ENCODE data around the gene MRGPRX1. TPM values are rescaled to one million over a fixed set of nuclear protein-coding genes. Genes with fewer than 3 reads are reported as not detected.
"Not testable (repeated sequence)": the region's sequence is repeated elsewhere in the genome, so short reads cannot be mapped to it uniquely, and the experiment has no call there.

The MRGPRX1 gene
- total RNA-seq, 1 experiment from 2014 or later, result not detected

DNA sequence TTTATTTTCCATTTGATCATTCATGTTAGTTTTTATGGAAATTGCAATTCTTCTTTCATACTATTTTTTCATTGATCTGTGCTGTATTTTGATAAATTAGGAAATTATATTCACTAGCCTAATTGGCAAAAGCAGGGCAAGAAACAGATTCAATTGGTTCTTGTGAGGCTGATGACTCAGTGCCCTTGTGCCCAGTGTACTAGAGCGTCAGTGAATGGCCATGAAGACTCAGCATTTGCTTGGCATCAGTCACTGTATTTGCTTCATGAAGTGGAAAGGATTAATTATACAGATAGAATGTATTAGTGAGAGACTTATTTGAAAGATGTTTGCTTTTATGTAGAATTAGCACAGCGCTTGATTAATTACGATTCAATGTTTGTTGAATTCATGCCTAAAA, 31.8 kb downstream of the MRGPRX1 start:
- H2AK5ac ChIP-seq (ENCODE audit: insufficient read length, low read length), result no peak overlapping the region
- no peak overlapping the region for H3K27ac ChIP-seq (ENCODE audit: insufficient read length, low read depth, low read length)
- H2BK15ac ChIP-seq (ENCODE audit: low read depth, low read length), result no peak overlapping the region
- H3K9me3 ChIP-seq (ENCODE audit: control insufficient read depth, low read depth, low read length), result no peaks in the 10 kb centered on the region
- H3K9ac ChIP-seq (ENCODE audit: extremely low read depth, insufficient read length, low read length), result no peak overlapping the region
- H3K27me3 ChIP-seq (ENCODE audit: insufficient read depth, low read length), result no peaks in the 10 kb centered on the region
- H3K4me1 ChIP-seq (ENCODE audit: insufficient read depth, low read length), result no peaks in the 10 kb centered on the region
- Mint-ChIP-seq H3K9me3 (no peaks in the 10 kb centered on the region), H3K4me1 (peaks cover 4% of the 10 kb centered on the region in 2 experiments; a peak in 3 of 4 replicates), H3K36me3 (ENCODE audit: insufficient read depth in 1 of 3, low read depth in 3 of 3) (no peaks in the 10 kb centered on the region), H3K27me3 (ENCODE audit: low read depth) (no peaks in the 10 kb centered on the region), H3K4me3 (no peak overlapping the region), H3K27ac (no peak overlapping the region)
- no peak overlapping the region for H2AFZ ChIP-seq (ENCODE audit: low read length)
- no CpG with 5 or more reads among the region's 3 CpGs for WGBS (ENCODE audit: extremely low coverage, insufficient read length, low lambda C conversion rate)
- H3K18ac ChIP-seq (ENCODE audit: insufficient read length, low read depth, low read length), result no peak overlapping the region
- no peak for DNase-seq
- no peak overlapping the region for H3K4ac ChIP-seq (ENCODE audit: low read depth, low read length)
- H3K23me2 ChIP-seq (ENCODE audit: insufficient read length, low read depth, low read length, poor library complexity, severe bottlenecking), result no peaks in the 10 kb centered on the region
- H4K20me1 ChIP-seq (ENCODE audit: control insufficient read depth, insufficient read depth, insufficient read length), result no peaks in the 10 kb centered on the region
- H3K79me1 ChIP-seq (ENCODE audit: insufficient read depth, low read depth, low read length, poor library complexity, severe bottlenecking), result no peaks in the 10 kb centered on the region
- H4K91ac ChIP-seq (ENCODE audit: insufficient read length, low read depth, low read length), result no peak overlapping the region
- no peak overlapping the region for H3K4me2 ChIP-seq (ENCODE audit: insufficient read depth, insufficient read length, low read length)
- no peak overlapping the region for H3K14ac ChIP-seq (ENCODE audit: insufficient read depth, low read length)
- no peak overlapping the region for H3K23ac ChIP-seq (ENCODE audit: insufficient read length, low read depth, low read length)
- no peak overlapping the region for H2BK5ac ChIP-seq (ENCODE audit: insufficient read length, low read length)
- no peaks in the 10 kb centered on the region for H3K79me2 ChIP-seq (ENCODE audit: insufficient read depth, low read length)
- no peak overlapping the region for H2BK120ac ChIP-seq (ENCODE audit: low read depth, low read length, poor library complexity, severe bottlenecking)
- no peak overlapping the region for H3T11ph ChIP-seq (ENCODE audit: low read length)
- H2BK12ac ChIP-seq (ENCODE audit: insufficient read length, low read depth, low read length), result no peak overlapping the region
- no peak overlapping the region for H4K8ac ChIP-seq (replicated peaks; ENCODE audit: insufficient read length, low read depth, low read length)
- H3K56ac ChIP-seq (ENCODE audit: insufficient read length, low read depth, low read length), result no peak overlapping the region
- no peak for TF ChIP-seq CTCF (conservative IDR thresholded peaks at IDR 0.05)
- no peak overlapping the region for H2BK20ac ChIP-seq (ENCODE audit: low read depth, low read length, poor library complexity, severe bottlenecking)
- no peak overlapping the region for H4K5ac ChIP-seq (ENCODE audit: insufficient read length, low read depth, low read length)

- H3K27ac ChIP-seq (ENCODE audit: insufficient read length, low read depth, low read length); H3K4ac ChIP-seq (ENCODE audit: low read depth, low read length); H3K79me1 ChIP-seq (ENCODE audit: insufficient read depth, low read depth, low read length, poor library complexity, severe bottlenecking); H3K27me3 ChIP-seq (ENCODE audit: insufficient read depth, low read length); H2AK5ac ChIP-seq (ENCODE audit: insufficient read length, low read length); H3T11ph ChIP-seq (ENCODE audit: low read length); H3K9ac ChIP-seq (ENCODE audit: extremely low read depth, insufficient read length, low read length); H2BK12ac ChIP-seq (ENCODE audit: insufficient read length, low read depth, low read length); H3K9me3 ChIP-seq (ENCODE audit: control insufficient read depth, low read depth, low read length); H2BK20ac ChIP-seq (ENCODE audit: low read depth, low read length, poor library complexity, severe bottlenecking); H3K4me2 ChIP-seq (ENCODE audit: insufficient read depth, insufficient read length, low read length); H4K20me1 ChIP-seq (ENCODE audit: control insufficient read depth, insufficient read depth, insufficient read length); H3K79me2 ChIP-seq (ENCODE audit: insufficient read depth, low read length); H3K18ac ChIP-seq (ENCODE audit: insufficient read length, low read depth, low read length); H2BK15ac ChIP-seq (ENCODE audit: low read depth, low read length); H3K4me1 ChIP-seq (ENCODE audit: insufficient read depth, low read length); H2BK5ac ChIP-seq (ENCODE audit: insufficient read length, low read length); DNase-seq; H3K23ac ChIP-seq (ENCODE audit: insufficient read length, low read depth, low read length); H4K8ac ChIP-seq (replicated peaks; ENCODE audit: insufficient read length, low read depth, low read length); H3K14ac ChIP-seq (ENCODE audit: insufficient read depth, low read length); H3K27me3 Mint-ChIP-seq (ENCODE audit: low read depth); H4K5ac ChIP-seq (ENCODE audit: insufficient read length, low read depth, low read length); H4K91ac ChIP-seq (ENCODE audit: insufficient read length, low read depth, low read length); H2BK120ac ChIP-seq (ENCODE audit: low read depth, low read length, poor library complexity, severe bottlenecking); H3K4me3 Mint-ChIP-seq; H3K56ac ChIP-seq (ENCODE audit: insufficient read length, low read depth, low read length); H2AFZ ChIP-seq (ENCODE audit: low read length); H3K23me2 ChIP-seq (ENCODE audit: insufficient read length, low read depth, low read length, poor library complexity, severe bottlenecking): not testable (repeated sequence)
- Mint-ChIP-seq H3K27ac (peak overlapping the region in 2 of 3 experiments; percentile 4 to 65; a peak in 3 of 7 replicates), H3K9me3 (peaks cover 14 to 23% of the 10 kb centered on the region in 2 experiments; a peak in 3 of 5 replicates), H3K36me3 (ENCODE audit: insufficient read depth in 1 of 3, low read depth in 3 of 3) (peaks cover 3 to 20% (median 6%) of the 10 kb centered on the region in 3 experiments; a peak in 5 of 7 replicates), H3K4me1 (peaks cover 34 to 36% of the 10 kb centered on the region in 2 experiments)
- no CpG with 5 or more reads among the region's 6 CpGs for WGBS (ENCODE audit: extremely low coverage, insufficient read length, low lambda C conversion rate)
These were observed 38.6 kb downstream of the MRGPRX1 start for GRCh38 chr11:18900637-18901036.

Measured in H9 (cell line).